Natural killer cell (primary cell): ENCODE results near the gene CSTF3. TPM values are rescaled to one million over a fixed set of nuclear protein-coding genes. Genes with fewer than 3 reads are reported as not detected.

Experiments used
- ATAC-seq, 3 donors: fragments of 150-1000 bp in 2 of 3; fragments of 200-7000 bp in 1 of 3; cut with Tn5 transposase; 1 replicate in 1 of 3; 2 replicates in 2 of 3; pipeline ENCODE4 v1.10.0; 2021; ENCODE audit warnings: mild to moderate bottlenecking in 2 of 3, moderate library complexity in 2 of 3
- DNase-seq, 2 donors: peaks; one replicate each; pipeline versions ENCODE4 v3.0.0 to v3.0.0-alpha.2; 2013 to 2021; ENCODE audit warnings: mixed read lengths in 1 of 2
- H3K27ac ChIP-seq: one replicate; pipeline ENCODE4 v1.5.1; 2013; ENCODE audit warnings: mild to moderate bottlenecking, low read length
- H3K27me3 ChIP-seq: one replicate; pipeline ENCODE4 v1.6.1; 2013; ENCODE audit warnings: low read length; ENCODE audit not compliant: control insufficient read depth, insufficient read depth
- H3K36me3 ChIP-seq: one replicate; pipeline ENCODE4 v1.6.1; 2013; ENCODE audit warnings: low read length; ENCODE audit not compliant: control insufficient read depth, insufficient read depth
- H3K4me1 ChIP-seq: one replicate; pipeline ENCODE4 v1.6.1; 2013; ENCODE audit warnings: low read length; ENCODE audit not compliant: control insufficient read depth, insufficient read depth
- H3K4me3 ChIP-seq: one replicate; pipeline ENCODE4 v1.5.1; 2013; ENCODE audit warnings: low read length
- H3K9me3 ChIP-seq: one replicate; pipeline ENCODE4 v1.6.1; 2013; ENCODE audit warnings: low read length; ENCODE audit not compliant: control insufficient read depth, insufficient read depth
- H3K27ac Mint-ChIP-seq, 2 donors: one replicate each; pipeline ENCODE4 v1.8.0; 2022; ENCODE audit warnings: mild to moderate bottlenecking in 2 of 2, mixed read lengths in 2 of 2, moderate library complexity in 1 of 2
- H3K27me3 Mint-ChIP-seq, 2 donors: one replicate each; pipeline ENCODE4 v1.8.0; 2022; ENCODE audit warnings: low read depth in 2 of 2, mixed read lengths in 2 of 2
- H3K36me3 Mint-ChIP-seq: one replicate; pipeline ENCODE4 v1.8.0; 2022; ENCODE audit warnings: mixed read lengths
- H3K4me1 Mint-ChIP-seq, 2 donors: one replicate each; pipeline ENCODE4 v1.8.0; 2022; ENCODE audit warnings: mixed read lengths in 2 of 2
- H3K4me3 Mint-ChIP-seq: one replicate; pipeline ENCODE4 v1.8.0; 2022; ENCODE audit warnings: mild to moderate bottlenecking, moderate library complexity, mixed read lengths
- H3K9me3 Mint-ChIP-seq, 2 donors: one replicate each; pipeline ENCODE4 v1.8.0; 2022; ENCODE audit warnings: mixed read lengths in 2 of 2
- CTCF ChIP-seq: fragments of 200-600 bp; IDR thresholded peaks from one replicate; pipeline ENCODE4 v1.8.0; 2022; ENCODE audit warnings: antibody characterized with exemption
- WGBS: methylation state at CpG from one replicate; pipeline ENCODE4 v1.1.7; 2013; ENCODE audit warnings: missing lambda C conversion rate; ENCODE audit not compliant: insufficient coverage; 5-methylcytosine and 5-hydroxymethylcytosine counted together
- intact Hi-C: fragments of 100-400 bp; cut with micrococcal nuclease; formaldehyde crosslinking; loops from one replicate; pipeline ENCODE4 v1.14.2; 2022
- total RNA-seq, 4 donors: library from RNA; stranded (reverse); fragments of 120-200 nt in 1 of 4; gene quantifications; one replicate each; pipeline versions ENCODE4 v1.2.3 to v1.2.4, GENCODE V29; 2013 to 2022

Gene CSTF3
- total RNA-seq, 3 donors from 2014 or later (not counting 1 experiment from before 2014, with no cell fraction given) = 10.9 to 15.6 (median 12.0) TPM

- no peak overlapping the region for H3K27ac ChIP-seq
- Mint-ChIP-seq H3K27ac (no peak overlapping the region), H3K9me3 (no peaks in the 10 kb centered on the region), H3K36me3 (no peaks in the 10 kb centered on the region), H3K4me3 (no peak overlapping the region), H3K4me1 (no peaks in the 10 kb centered on the region), H3K27me3 (no peaks in the 10 kb centered on the region)
- no peaks in the 10 kb centered on the region for H3K27me3 ChIP-seq
- 68% methylated on average over 10 of the region's 14 CpGs for WGBS
- intact Hi-C loops = no loop called here
- peak in 1 of 3 donors; percentile 24 for ATAC-seq
- no peak for TF ChIP-seq CTCF
- H3K36me3 ChIP-seq = no peaks in the 10 kb centered on the region
- no peak overlapping the region for H3K4me3 ChIP-seq
- DNase-seq = no peak
- peaks cover 3% of the 10 kb centered on the region for H3K4me1 ChIP-seq
- no peaks in the 10 kb centered on the region for H3K9me3 ChIP-seq
Measured at GRCh38 chr11:33197915-33198727, 36.8 kb upstream of the CSTF3 start.

- Histone ChIP-seq H3K27ac (no peak overlapping the region), H3K4me1 (peaks cover 3% of the 10 kb centered on the region), H3K9me3 (no peaks in the 10 kb centered on the region), H3K27me3 (no peaks in the 10 kb centered on the region), H3K36me3 (no peaks in the 10 kb centered on the region), H3K4me3 (no peak overlapping the region)
- H3K27me3 Mint-ChIP-seq = no peaks in the 10 kb centered on the region
- H3K4me1 Mint-ChIP-seq = no peaks in the 10 kb centered on the region
- no peak overlapping the region for H3K4me3 Mint-ChIP-seq
- DNase-seq (no peak), ATAC-seq (no peak)
- 100% methylated on average over 1 of the region's 4 CpGs for WGBS
- no peak for TF ChIP-seq CTCF
- H3K27ac Mint-ChIP-seq = no peak overlapping the region
- no peaks in the 10 kb centered on the region for H3K36me3 Mint-ChIP-seq
- intact Hi-C loops = no loop called here
- no peaks in the 10 kb centered on the region for H3K9me3 Mint-ChIP-seq
Measured at GRCh38 chr11:33195462-33196173, 34.3 kb upstream of the CSTF3 start.

- no peaks in the 10 kb centered on the region for H3K36me3 Mint-ChIP-seq
- ATAC-seq (no peak), DNase-seq (no peak)
- H3K4me1 ChIP-seq = peaks cover 3% of the 10 kb centered on the region
- no peaks in the 10 kb centered on the region for H3K27me3 Mint-ChIP-seq
- H3K4me3 Mint-ChIP-seq = no peak overlapping the region
- no peak for TF ChIP-seq CTCF
- no peaks in the 10 kb centered on the region for H3K4me1 Mint-ChIP-seq
- H3K36me3 ChIP-seq = no peaks in the 10 kb centered on the region
- WGBS = 93% methylated on average over 3 of the region's 4 CpGs
- no peak overlapping the region for H3K4me3 ChIP-seq
- H3K9me3 ChIP-seq = no peaks in the 10 kb centered on the region
- intact Hi-C loops = no loop called here
- H3K27ac Mint-ChIP-seq = no peak overlapping the region
- H3K27me3 ChIP-seq = no peaks in the 10 kb centered on the region
- H3K27ac ChIP-seq = no peak overlapping the region
- no peaks in the 10 kb centered on the region for H3K9me3 Mint-ChIP-seq
Measured at GRCh38 chr11:33194455-33194854, 33.2 kb upstream of the CSTF3 start.
